Chondrocyte (in vitro differentiated cells): ENCODE measurements around the gene MRPL18. TPM values are rescaled to one million over a fixed set of nuclear protein-coding genes. Genes with fewer than 3 reads are reported as not detected.

Source experiments
- DNase-seq: peaks from one replicate; pipeline ENCODE4 v3.0.0; 2021; ENCODE audit warnings: mixed read lengths, low spot score
- H3K27ac Mint-ChIP-seq: one replicate; pipeline ENCODE4 v1.8.0; 2021; ENCODE audit warnings: mild to moderate bottlenecking, moderate library complexity, mixed read lengths; ENCODE audit not compliant: unreplicated experiment
- H3K27me3 Mint-ChIP-seq: 2 replicates; pipeline ENCODE4 v1.8.0; 2021; ENCODE audit warnings: low read depth, mixed read lengths
- H3K36me3 Mint-ChIP-seq: 2 replicates; pipeline ENCODE4 v1.8.0; 2021; ENCODE audit warnings: low read depth, mixed read lengths
- H3K4me1 Mint-ChIP-seq: 2 replicates; pipeline ENCODE4 v1.8.0; 2021; ENCODE audit warnings: low read depth, mild to moderate bottlenecking, mixed read lengths
- H3K4me3 Mint-ChIP-seq: one replicate; pipeline ENCODE4 v1.8.0; 2021; ENCODE audit warnings: mild to moderate bottlenecking, moderate library complexity, mixed read lengths; ENCODE audit not compliant: unreplicated experiment
- H3K9me3 Mint-ChIP-seq: 2 replicates; pipeline ENCODE4 v1.8.0; 2021; ENCODE audit warnings: low read depth, mixed read lengths
- CTCF ChIP-seq: fragments of 200-600 bp; sonication (generic); IDR thresholded peaks from 2 replicates; pipeline ENCODE4 v1.5.0; 2021; ENCODE audit warnings: antibody characterized with exemption, mild to moderate bottlenecking, moderate library complexity
- total RNA-seq: library from RNA; stranded (reverse); gene quantifications from 3 replicates; pipeline ENCODE4 v1.2.1, GENCODE V29; 2021

The MRPL18 gene
- total RNA-seq, 1 donor from 2014 or later, result 53.1 TPM

DNA sequence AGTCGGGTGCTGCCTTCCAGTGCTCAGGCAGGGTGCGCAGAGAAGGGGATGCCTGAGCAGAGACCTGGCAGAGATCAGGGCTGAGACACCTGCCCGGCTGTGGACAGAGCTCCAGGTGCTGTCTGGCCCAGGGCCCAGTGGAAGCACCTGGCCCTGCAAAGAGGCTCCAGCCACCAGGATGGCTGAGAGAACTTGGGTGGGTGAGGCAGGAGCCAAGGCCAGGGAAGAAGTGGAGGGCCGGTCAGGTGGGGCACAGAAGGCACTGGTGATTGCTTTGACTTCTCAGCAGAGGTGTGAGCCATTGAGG lies 41.1 kb downstream of the MRPL18 start:
- H3K4me3 Mint-ChIP-seq, result no peak overlapping the region
- no peaks in the 10 kb centered on the region for H3K36me3 Mint-ChIP-seq
- DNase-seq, result no peak
- H3K4me1 Mint-ChIP-seq, result peaks cover 14% of the 10 kb centered on the region
- no peaks in the 10 kb centered on the region for H3K27me3 Mint-ChIP-seq
- H3K9me3 Mint-ChIP-seq, result no peaks in the 10 kb centered on the region
- no peak for TF ChIP-seq CTCF
- H3K27ac Mint-ChIP-seq, result no peak overlapping the region

GRCh38 chr6:159832946-159833345 lies 42.7 kb downstream of the MRPL18 start:
- H3K9me3 Mint-ChIP-seq, result no peaks in the 10 kb centered on the region
- H3K27me3 Mint-ChIP-seq, result no peaks in the 10 kb centered on the region
- H3K4me1 Mint-ChIP-seq, result peaks cover 14% of the 10 kb centered on the region
- H3K4me3 Mint-ChIP-seq, result no peak overlapping the region
- H3K27ac Mint-ChIP-seq, result no peak overlapping the region
- H3K36me3 Mint-ChIP-seq, result no peaks in the 10 kb centered on the region
- no peak for TF ChIP-seq CTCF
- no peak for DNase-seq

DNA sequence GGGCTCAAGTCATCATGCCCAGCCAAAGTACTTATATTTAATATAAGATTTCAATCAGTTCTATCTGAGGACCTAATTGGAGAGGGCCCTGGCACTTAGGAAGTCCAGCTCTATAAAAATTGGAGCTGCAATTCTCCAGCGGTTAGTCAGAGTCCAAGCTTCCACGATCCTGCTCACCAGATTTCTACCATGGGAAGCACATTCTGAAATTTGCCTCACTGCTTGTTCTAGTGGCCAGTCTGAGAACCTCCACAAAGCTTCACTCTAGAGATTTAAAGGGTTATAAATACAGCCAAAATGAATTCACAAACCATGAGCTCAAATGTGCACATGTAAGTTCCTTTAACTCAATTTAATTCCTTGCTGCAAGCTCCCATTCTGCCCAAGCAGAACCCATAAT lies 43.3 kb downstream of the MRPL18 start:
- no peak for TF ChIP-seq CTCF
- H3K9me3 Mint-ChIP-seq, result no peaks in the 10 kb centered on the region
- no peaks in the 10 kb centered on the region for H3K27me3 Mint-ChIP-seq
- DNase-seq, result no peak
- no peak overlapping the region for H3K4me3 Mint-ChIP-seq
- peaks cover 14% of the 10 kb centered on the region for H3K4me1 Mint-ChIP-seq
- no peak overlapping the region for H3K27ac Mint-ChIP-seq
- H3K36me3 Mint-ChIP-seq, result no peaks in the 10 kb centered on the region

- H3K9me3 Mint-ChIP-seq, result no peaks in the 10 kb centered on the region
These were observed 43.8 kb downstream of the MRPL18 start for GRCh38 chr6:159833997-159834603.

DNA sequence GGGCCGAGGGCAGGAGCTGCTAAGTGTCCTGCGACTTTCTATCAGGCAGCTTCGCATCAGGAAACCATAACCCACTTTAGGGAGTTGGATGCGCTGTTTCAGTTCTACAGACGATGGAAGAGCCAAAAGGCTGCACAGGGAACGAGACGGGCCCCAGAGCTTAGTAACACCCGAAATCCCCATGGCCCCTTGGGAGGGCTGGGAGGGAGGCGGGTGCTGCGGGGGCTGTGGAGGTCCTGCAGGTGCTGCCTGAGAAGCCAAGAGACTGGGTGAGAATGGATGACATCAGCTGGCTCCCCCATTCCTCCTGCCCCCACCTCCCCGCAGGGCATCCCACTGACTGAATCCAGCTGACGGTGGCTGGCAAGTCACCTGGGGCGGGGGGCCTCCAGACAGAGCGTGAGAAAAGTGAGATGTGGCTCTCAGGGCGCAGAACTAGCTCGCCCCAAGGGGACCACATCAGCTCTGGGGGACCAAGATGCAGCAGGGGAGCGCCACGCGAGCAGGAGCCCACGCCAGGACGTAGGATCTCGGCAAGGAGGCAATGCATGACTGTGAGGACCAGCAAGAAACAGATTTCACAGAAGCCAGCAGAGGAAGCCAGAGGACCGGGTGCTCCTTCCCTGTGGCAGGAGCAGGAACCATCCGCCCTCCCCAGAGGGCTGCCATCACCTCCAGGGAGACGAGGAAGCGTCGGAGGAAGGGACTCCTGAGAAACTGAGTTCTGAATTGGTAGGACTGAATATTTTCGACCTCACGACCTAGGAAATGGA lies 46.6 kb downstream of the MRPL18 start:
- Mint-ChIP-seq H3K36me3 (no peaks in the 10 kb centered on the region), H3K4me3 (no peak overlapping the region), H3K27ac (no peak overlapping the region), H3K4me1 (no peaks in the 10 kb centered on the region), H3K9me3 (no peaks in the 10 kb centered on the region), H3K27me3 (no peaks in the 10 kb centered on the region)
- DNase-seq, result no peak
- TF ChIP-seq CTCF, result no peak

More at GRCh38 chr6:159833997-159834603, 43.8 kb downstream of the MRPL18 start:
- no peak overlapping the region for H3K4me3 Mint-ChIP-seq
- no peaks in the 10 kb centered on the region for H3K36me3 Mint-ChIP-seq
- no peak for DNase-seq
- TF ChIP-seq CTCF, result no peak
- H3K27me3 Mint-ChIP-seq, result no peaks in the 10 kb centered on the region
- H3K4me1 Mint-ChIP-seq, result peaks cover 14% of the 10 kb centered on the region
- no peak overlapping the region for H3K27ac Mint-ChIP-seq
